ENCODE data around the gene CSRNP3.
"Not testable (repeated sequence)": the region's sequence is repeated elsewhere in the genome, so short reads cannot be mapped to it uniquely, and the experiment has no call there.

Gene CSRNP3

GRCh38 chr2:165637396-165637795 is 167.9 kb downstream of the CSRNP3 start:
- no peak for DNase-seq

GRCh38 chr2:165639504-165639903 is 170.0 kb downstream of the CSRNP3 start:
- no peak for DNase-seq

- no peak for DNase-seq
These were observed 170.9 kb downstream of the CSRNP3 start for GRCh38 chr2:165640247-165640929.

- no peak for DNase-seq
These were observed 176.7 kb downstream of the CSRNP3 start for GRCh38 chr2:165645930-165646831.

- no peak for DNase-seq
These were observed 177.9 kb downstream of the CSRNP3 start for GRCh38 chr2:165647409-165647808.

- DNase-seq = no peak
These were observed 179.3 kb downstream of the CSRNP3 start for GRCh38 chr2:165648801-165649200.

GRCh38 chr2:165651233-165651632 is 181.7 kb downstream of the CSRNP3 start:
- no peak for DNase-seq

- DNase-seq = no peak
These were observed 186.2 kb downstream of the CSRNP3 start for GRCh38 chr2:165655661-165656060.

GRCh38 chr2:165660361-165660760 is 190.9 kb downstream of the CSRNP3 start:
- no peak for DNase-seq

GRCh38 chr2:165662720-165663119 is 193.2 kb downstream of the CSRNP3 start:
- no peak for DNase-seq

- no peak for DNase-seq
These were observed 196.1 kb downstream of the CSRNP3 start for GRCh38 chr2:165665614-165666013.

- not testable (repeated sequence) for DNase-seq
These were observed 196.6 kb downstream of the CSRNP3 start for GRCh38 chr2:165666073-165666472.

- DNase-seq = no peak
These were observed 197.1 kb downstream of the CSRNP3 start for GRCh38 chr2:165666605-165667004.

GRCh38 chr2:165667375-165667774 is 197.9 kb downstream of the CSRNP3 start:
- no peak for DNase-seq

GRCh38 chr2:165674780-165675179 is 205.3 kb downstream of the CSRNP3 start:
- no peak for DNase-seq

GRCh38 chr2:165675551-165675968 is 206.1 kb downstream of the CSRNP3 start:
- no peak for DNase-seq

GRCh38 chr2:165678882-165679281 is 209.4 kb downstream of the CSRNP3 start:
- no peak for DNase-seq

- DNase-seq = no peak
These were observed 210.1 kb downstream of the CSRNP3 start for GRCh38 chr2:165679621-165680020.

- no peak for DNase-seq
These were observed 212.3 kb downstream of the CSRNP3 start for GRCh38 chr2:165681841-165682240.

- DNase-seq = no peak
These were observed 213.0 kb downstream of the CSRNP3 start for GRCh38 chr2:165682546-165682945.

- DNase-seq = no peak
These were observed 217.3 kb downstream of the CSRNP3 start for GRCh38 chr2:165686800-165687199.

GRCh38 chr2:165687426-165688002 is 218.0 kb downstream of the CSRNP3 start:
- DNase-seq = no peak

- DNase-seq = no peak
These were observed 222.1 kb downstream of the CSRNP3 start for GRCh38 chr2:165691615-165692014.

GRCh38 chr2:165692906-165693305 is 223.4 kb downstream of the CSRNP3 start:
- DNase-seq = no peak
